Thymus (tissue), 11 donors: Measurements from ENCODE around the gene RLN3. TPM values are rescaled to one million over a fixed set of nuclear protein-coding genes. Genes with fewer than 3 reads are reported as not detected.

Experiments
- DNase-seq, 9 donors: peaks; one replicate each; pipeline ENCODE4 v3.0.0-alpha.2; 2013; ENCODE audit warnings: low spot score in 9 of 9, low read depth in 6 of 9, missing footprints in 1 of 9
- H3K27ac ChIP-seq, 2 donors: one replicate each; pipeline ENCODE4 v1.5.1; 2013; ENCODE audit warnings: control low read depth in 1 of 2, low read depth in 1 of 2, low read length in 1 of 2, mild to moderate bottlenecking in 1 of 2, moderate library complexity in 1 of 2
- H3K27me3 ChIP-seq, 2 donors: one replicate each; pipeline ENCODE4 v1.5.1; 2013; ENCODE audit warnings: low read length in 1 of 2; ENCODE audit not compliant: control insufficient read depth in 2 of 2, insufficient read depth in 1 of 2
- H3K36me3 ChIP-seq, 2 donors: one replicate each; pipeline ENCODE4 v1.5.1; 2013; ENCODE audit warnings: low read length in 1 of 2, mild to moderate bottlenecking in 1 of 2, moderate library complexity in 1 of 2; ENCODE audit not compliant: control insufficient read depth in 2 of 2, insufficient read depth in 2 of 2
- H3K4me1 ChIP-seq, 2 donors: one replicate each; pipeline ENCODE4 v1.5.1; 2013; ENCODE audit warnings: low read length in 2 of 2; ENCODE audit not compliant: control insufficient read depth in 2 of 2, insufficient read depth in 2 of 2
- H3K4me3 ChIP-seq, 2 donors: one replicate each; pipeline ENCODE4 v1.5.1; 2013; ENCODE audit warnings: low read length in 2 of 2, control low read depth in 1 of 2, mild to moderate bottlenecking in 1 of 2
- H3K9me3 ChIP-seq, 2 donors: one replicate each; pipeline ENCODE4 v1.5.1; 2013; ENCODE audit warnings: low read length in 1 of 2, mild to moderate bottlenecking in 1 of 2; ENCODE audit not compliant: control insufficient read depth in 2 of 2, insufficient read depth in 1 of 2
- WGBS: extraction: QIAGEN DNeasy Blood & Tissue Kit; methylation state at CpG from one replicate; pipeline ENCODE4 v1.1.7; 2013; 5-methylcytosine and 5-hydroxymethylcytosine counted together
- polyA plus RNA-seq: library from polyadenylated mRNA; stranded (reverse); fragments of 200-250 nt; gene quantifications from one replicate; pipeline ENCODE4 v1.2.3, GENCODE V29; 2013
- total RNA-seq: library from RNA; stranded (reverse); fragments of 120-200 nt; gene quantifications from one replicate; pipeline ENCODE4 v1.2.4, GENCODE V29; 2013
- donor health status: healthy.

The RLN3 gene
- total and polyA plus RNA-seq, 2 donors = 0.18 TPM; not detected in 1

DNA sequence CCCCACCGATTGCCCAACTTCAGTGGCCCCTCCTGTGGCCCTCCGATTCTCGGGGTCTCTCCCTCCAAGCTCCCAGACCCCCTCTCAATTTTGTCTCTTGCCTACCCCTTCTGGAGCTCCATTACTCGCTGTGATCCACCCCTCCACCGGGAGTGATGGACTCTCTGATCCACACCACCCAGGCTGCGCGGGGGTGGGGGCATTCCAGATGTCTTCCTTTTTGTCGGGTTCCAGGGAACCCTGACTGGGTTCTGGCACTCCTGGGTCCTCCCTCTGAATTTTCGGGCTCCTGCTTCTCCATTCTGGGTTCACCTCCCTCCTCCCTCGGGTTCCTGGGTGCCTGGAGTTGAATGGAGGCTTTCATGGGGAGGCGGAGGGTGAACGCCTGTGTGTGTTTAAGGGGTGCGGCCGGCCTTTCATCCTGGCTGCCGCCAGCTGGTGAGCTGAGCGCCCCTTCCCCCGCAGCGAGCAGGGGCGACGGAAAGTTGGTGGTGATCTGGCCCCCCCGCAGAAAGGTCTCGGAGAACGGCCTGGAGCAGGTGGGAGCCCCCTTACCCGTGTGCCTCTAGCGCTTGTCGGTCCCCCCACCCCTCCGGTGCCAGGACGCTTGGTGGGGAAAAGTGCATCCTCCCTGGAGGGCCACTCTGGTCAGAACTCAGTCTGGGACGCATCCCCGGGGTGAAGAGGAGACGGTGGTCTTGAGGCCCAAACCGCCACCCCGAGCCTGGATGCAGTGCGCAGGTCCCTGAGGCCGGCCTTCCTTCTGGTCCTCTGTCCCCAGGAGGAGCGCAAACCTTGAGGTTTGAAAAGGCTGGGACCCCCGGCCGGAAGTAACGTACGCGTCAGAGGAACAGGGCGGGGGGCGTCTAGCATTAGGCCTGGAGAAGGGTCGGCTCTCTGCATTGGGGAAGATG is 46.2 kb downstream of the RLN3 start:
- 1% methylated on average over 44 of the region's 44 CpGs for WGBS
- H3K4me3 ChIP-seq = peak overlapping the region; percentile 50 to 66
- H3K27ac ChIP-seq = peak overlapping the region; percentile 55 to 67
- peaks cover 20 to 33% of the 10 kb centered on the region in 2 donors for H3K4me1 ChIP-seq
- peaks cover 12 to 47% of the 10 kb centered on the region in 2 donors for H3K27me3 ChIP-seq
- no peaks in the 10 kb centered on the region for H3K36me3 ChIP-seq
- peaks cover 0 to 20% of the 10 kb centered on the region in 2 donors for H3K9me3 ChIP-seq
- DNase-seq = peak in 3 of 9 donors; percentile 20 to 50 (median 40)

DNA sequence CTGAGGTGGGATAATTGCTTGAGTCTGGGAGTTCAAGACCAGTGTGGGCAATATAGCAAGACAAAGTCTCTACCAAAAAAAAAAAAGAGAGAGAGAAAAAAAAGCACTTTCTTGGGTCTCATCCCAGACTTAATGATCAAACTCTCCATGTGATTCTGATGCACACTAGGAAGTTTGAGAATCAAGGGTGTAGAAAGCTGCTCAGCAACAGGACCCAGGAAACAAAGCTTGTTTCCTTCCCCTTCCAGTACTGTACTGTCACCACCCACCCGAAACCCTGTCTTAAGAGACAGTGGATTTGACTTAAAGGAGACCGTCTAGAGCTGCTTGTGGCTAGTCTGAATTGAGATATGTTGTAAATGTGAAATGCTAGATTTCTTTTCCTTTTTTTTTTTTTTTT is 50.5 kb downstream of the RLN3 start:
- WGBS = 89% methylated on average over 2 of the region's 2 CpGs

More for the DNA sequence above, 50.5 kb downstream of the RLN3 start:
- Histone ChIP-seq H3K4me3 (no peak overlapping the region), H3K27me3 (peaks cover 0 to 17% of the 10 kb centered on the region in 2 donors), H3K36me3 (no peaks in the 10 kb centered on the region), H3K9me3 (peaks cover 0 to 5% of the 10 kb centered on the region in 2 donors), H3K27ac (no peak overlapping the region), H3K4me1 (peaks cover 18 to 37% of the 10 kb centered on the region in 2 donors)
- DNase-seq = no peak

Other genes with a start within 250 kb of the RLN3 start
- 1.7 TPM for gene ZSWIM4, start 232.7 kb upstream of the RLN3 start, total RNA-seq
- gene ZSWIM4, start 232.7 kb upstream of the RLN3 start, polyA plus RNA-seq = 3.3 TPM
- gene NANOS3, start 151.0 kb upstream of the RLN3 start, total RNA-seq = 1.4 TPM
- gene NANOS3, start 151.0 kb upstream of the RLN3 start, polyA plus RNA-seq = 2.6 TPM
- 1.5 TPM for gene BRME1, start 122.0 kb upstream of the RLN3 start, total RNA-seq
- gene BRME1, start 122.0 kb upstream of the RLN3 start, polyA plus RNA-seq = 2.0 TPM
- 5.8 TPM for gene CC2D1A, start 121.9 kb upstream of the RLN3 start, total RNA-seq
- 26.7 TPM for gene CC2D1A, start 121.9 kb upstream of the RLN3 start, polyA plus RNA-seq
- 0.09 TPM for gene PODNL1, start 89.7 kb upstream of the RLN3 start, total RNA-seq
- gene PODNL1, start 89.7 kb upstream of the RLN3 start, polyA plus RNA-seq = 0.94 TPM
- 24.0 TPM for gene DCAF15, start 75.6 kb upstream of the RLN3 start, total RNA-seq
- 95.4 TPM for gene DCAF15, start 75.6 kb upstream of the RLN3 start, polyA plus RNA-seq
- gene RFX1, start 21.8 kb upstream of the RLN3 start, total RNA-seq = 1.2 TPM
- 5.7 TPM for gene RFX1, start 21.8 kb upstream of the RLN3 start, polyA plus RNA-seq
- gene IL27RA, start 3.6 kb downstream of the RLN3 start, total RNA-seq = 37.6 TPM
- gene IL27RA, start 3.6 kb downstream of the RLN3 start, polyA plus RNA-seq = 19.1 TPM
- not detected for gene PALM3, start 33.9 kb downstream of the RLN3 start, total RNA-seq
- 0.18 TPM for gene PALM3, start 33.9 kb downstream of the RLN3 start, polyA plus RNA-seq
- 0.94 TPM for gene MISP3, start 44.6 kb downstream of the RLN3 start, total RNA-seq
- 2.9 TPM for gene MISP3, start 44.6 kb downstream of the RLN3 start, polyA plus RNA-seq
- gene C19orf67, start 57.6 kb downstream of the RLN3 start, total RNA-seq = not detected
- gene C19orf67, start 57.6 kb downstream of the RLN3 start, polyA plus RNA-seq = 0.18 TPM
- 44.9 TPM for gene SAMD1, start 62.6 kb downstream of the RLN3 start, total RNA-seq
- gene SAMD1, start 62.6 kb downstream of the RLN3 start, polyA plus RNA-seq = 43.6 TPM
- 10.2 TPM for gene PRKACA, start 89.6 kb downstream of the RLN3 start, total RNA-seq
- gene PRKACA, start 89.6 kb downstream of the RLN3 start, polyA plus RNA-seq = 36.8 TPM
- gene ASF1B, start 108.4 kb downstream of the RLN3 start, total RNA-seq = 36.1 TPM
- 2.9 TPM for gene ASF1B, start 108.4 kb downstream of the RLN3 start, polyA plus RNA-seq
- gene ADGRL1, start 178.0 kb downstream of the RLN3 start, total RNA-seq = 3.6 TPM
- 8.4 TPM for gene ADGRL1, start 178.0 kb downstream of the RLN3 start, polyA plus RNA-seq